H9 (cell line): Measurements from ENCODE around the gene C1RL. TPM values are rescaled to one million over a fixed set of nuclear protein-coding genes. Genes with fewer than 3 reads are reported as not detected.

Source experiments
- DNase-seq: peaks from one replicate; pipeline ENCODE4 v3.0.0-alpha.2; 2017
- H2AFZ ChIP-seq: one replicate; pipeline ENCODE4 v1.6.1; 2013; ENCODE audit warnings: mild to moderate bottlenecking, low read length, control low read depth, moderate library complexity
- H2AK5ac ChIP-seq: 2 replicates; pipeline ENCODE4 v1.6.1; 2013; ENCODE audit warnings: low read length, control low read depth, mixed read lengths; ENCODE audit not compliant: insufficient read length
- H2BK120ac ChIP-seq: one replicate; pipeline ENCODE4 v1.6.1; 2013; ENCODE audit warnings: low read depth, mild to moderate bottlenecking, low read length, control low read depth, inconsistent platforms; ENCODE audit not compliant: poor library complexity, severe bottlenecking
- H2BK12ac ChIP-seq: 2 replicates; pipeline ENCODE4 v1.6.1; 2013; ENCODE audit warnings: low read length, control low read depth, mixed read lengths, low read depth; ENCODE audit not compliant: insufficient read length
- H2BK15ac ChIP-seq: 2 replicates; pipeline ENCODE4 v1.6.1; 2013; ENCODE audit warnings: low read depth, low read length, control low read depth
- H2BK20ac ChIP-seq: one replicate; pipeline ENCODE4 v1.6.1; 2013; ENCODE audit warnings: low read depth, mild to moderate bottlenecking, low read length, control low read depth, inconsistent platforms; ENCODE audit not compliant: poor library complexity, severe bottlenecking
- H2BK5ac ChIP-seq: 2 replicates; pipeline ENCODE4 v1.6.1; 2013; ENCODE audit warnings: low read length, control low read depth, mixed read lengths; ENCODE audit not compliant: insufficient read length
- H3K14ac ChIP-seq: 2 replicates; pipeline ENCODE4 v1.6.1; 2013; ENCODE audit warnings: low read length, control low read depth; ENCODE audit not compliant: insufficient read depth
- H3K18ac ChIP-seq: 2 replicates; pipeline ENCODE4 v1.6.1; 2013; ENCODE audit warnings: low read depth, mild to moderate bottlenecking, mixed read lengths, low read length, control low read depth; ENCODE audit not compliant: insufficient read length
- H3K23ac ChIP-seq: 2 replicates; pipeline ENCODE4 v1.6.1; 2013; ENCODE audit warnings: low read length, control low read depth, mixed read lengths, low read depth; ENCODE audit not compliant: insufficient read length
- H3K23me2 ChIP-seq: 2 replicates; pipeline ENCODE4 v1.6.1; 2013; ENCODE audit warnings: low read depth, mild to moderate bottlenecking, mixed read lengths, low read length, control low read depth; ENCODE audit not compliant: insufficient read length, poor library complexity, severe bottlenecking
- H3K27ac ChIP-seq: 2 replicates; pipeline ENCODE4 v1.5.1; 2013; ENCODE audit warnings: low read length, control low read depth, mixed read lengths, low read depth; ENCODE audit not compliant: insufficient read length
- H3K27me3 ChIP-seq: 2 replicates; pipeline ENCODE4 v1.6.1; 2013; ENCODE audit warnings: low read length, control low read depth, inconsistent platforms; ENCODE audit not compliant: insufficient read depth
- H3K4ac ChIP-seq: 2 replicates; pipeline ENCODE4 v1.6.1; 2013; ENCODE audit warnings: low read depth, mild to moderate bottlenecking, control low read depth, inconsistent platforms, low read length, moderate library complexity
- H3K4me1 ChIP-seq: 2 replicates; pipeline ENCODE4 v1.6.1; 2013; ENCODE audit warnings: low read length, control low read depth, inconsistent platforms; ENCODE audit not compliant: insufficient read depth
- H3K4me2 ChIP-seq: 2 replicates; pipeline ENCODE4 v1.6.1; 2013; ENCODE audit warnings: low read length, control low read depth, mixed read lengths; ENCODE audit not compliant: insufficient read length, insufficient read depth
- H3K56ac ChIP-seq: 2 replicates; pipeline ENCODE4 v1.6.1; 2013; ENCODE audit warnings: low read depth, mild to moderate bottlenecking, mixed read lengths, low read length, control low read depth; ENCODE audit not compliant: insufficient read length
- H3K79me1 ChIP-seq: 2 replicates; pipeline ENCODE4 v1.6.1; 2013; ENCODE audit warnings: low read depth, mild to moderate bottlenecking, moderate library complexity, low read length, control low read depth, inconsistent platforms; ENCODE audit not compliant: insufficient read depth, poor library complexity, severe bottlenecking
- H3K79me2 ChIP-seq: 2 replicates; pipeline ENCODE4 v1.6.1; 2013; ENCODE audit warnings: low read length, control low read depth, inconsistent platforms; ENCODE audit not compliant: insufficient read depth
- H3K9ac ChIP-seq: 2 replicates; pipeline ENCODE4 v1.6.1; 2013; ENCODE audit warnings: low read length, control low read depth, mixed read lengths; ENCODE audit not compliant: insufficient read length; ENCODE audit errors: extremely low read depth
- H3K9me3 ChIP-seq: one replicate; pipeline ENCODE4 v1.6.1; 2013; ENCODE audit warnings: low read depth, low read length, inconsistent platforms; ENCODE audit not compliant: control insufficient read depth
- H3T11ph ChIP-seq: one replicate; pipeline ENCODE4 v1.6.1; 2013; ENCODE audit warnings: mild to moderate bottlenecking, low read length, control low read depth, inconsistent platforms
- H4K20me1 ChIP-seq: one replicate; pipeline ENCODE4 v1.6.1; 2013; ENCODE audit not compliant: control insufficient read depth, insufficient read length, insufficient read depth
- H4K5ac ChIP-seq: 2 replicates; pipeline ENCODE4 v1.6.1; 2013; ENCODE audit warnings: low read depth, mild to moderate bottlenecking, mixed read lengths, low read length, control low read depth; ENCODE audit not compliant: insufficient read length
- H4K8ac ChIP-seq: replicated peaks from 2 replicates; pipeline ENCODE4 v1.6.1; 2013; ENCODE audit warnings: low read length, control low read depth, mixed read lengths, low read depth; ENCODE audit not compliant: insufficient read length
- H4K91ac ChIP-seq: 2 replicates; pipeline ENCODE4 v1.6.1; 2013; ENCODE audit warnings: low read depth, mild to moderate bottlenecking, moderate library complexity, mixed read lengths, low read length, control low read depth; ENCODE audit not compliant: insufficient read length
- H3K27ac Mint-ChIP-seq, 3 experiments: 2 replicates in 2 of 3; 3 replicates in 1 of 3; pipeline ENCODE4 v1.8.0; 2020 to 2021; ENCODE audit warnings: mixed read lengths in 3 of 3, mild to moderate bottlenecking in 1 of 3, moderate library complexity in 1 of 3
- H3K27me3 Mint-ChIP-seq: 2 replicates; pipeline ENCODE4 v1.8.0; 2021; ENCODE audit warnings: low read depth, mild to moderate bottlenecking, moderate library complexity, mixed read lengths
- H3K36me3 Mint-ChIP-seq, 3 experiments: 2 replicates in 2 of 3; 3 replicates in 1 of 3; pipeline ENCODE4 v1.8.0; 2020 to 2021; ENCODE audit warnings: low read depth in 3 of 3, mixed read lengths in 3 of 3; ENCODE audit not compliant: insufficient read depth in 1 of 3
- H3K4me1 Mint-ChIP-seq, 2 experiments: 2 replicates each; pipeline ENCODE4 v1.8.0; 2020; ENCODE audit warnings: mixed read lengths in 2 of 2
- H3K4me3 Mint-ChIP-seq, 2 experiments: 2 replicates in 1 of 2; 3 replicates in 1 of 2; pipeline ENCODE4 v1.8.0; 2020 to 2021; ENCODE audit warnings: mild to moderate bottlenecking in 2 of 2, mixed read lengths in 2 of 2, moderate library complexity in 1 of 2
- H3K9me3 Mint-ChIP-seq, 2 experiments: 2 replicates in 1 of 2; 3 replicates in 1 of 2; pipeline ENCODE4 v1.8.0; 2020; ENCODE audit warnings: mild to moderate bottlenecking in 2 of 2, mixed read lengths in 2 of 2, moderate library complexity in 1 of 2
- CTCF ChIP-seq: fragments of 200-600 bp; sonication (generic); conservative IDR thresholded peaks from 3 replicates; pipeline ENCODE4 v1.8.0; 2021; ENCODE audit warnings: antibody characterized with exemption, mild to moderate bottlenecking
- WGBS: extraction: QIAGEN DNeasy Blood & Tissue Kit; methylation state at CpG from one replicate; pipeline ENCODE4 v1.1.7; 2013; ENCODE audit warnings: missing lambda C conversion rate, low lambda C conversion rate, mixed read lengths; ENCODE audit not compliant: insufficient read length; ENCODE audit errors: extremely low coverage; 5-methylcytosine and 5-hydroxymethylcytosine counted together
- total RNA-seq: library from RNA; stranded (reverse); gene quantifications from 2 replicates; pipeline ENCODE4 v1.2.1, GENCODE V29; 2021

C1RL gene
- total RNA-seq, 1 experiment from 2014 or later: 15.1 TPM

- DNase-seq: no peak
- H3K4me1 Mint-ChIP-seq: peaks cover 3 to 4% of the 10 kb centered on the region in 2 experiments; a peak in 3 of 4 replicates
- H3K27me3 Mint-ChIP-seq: no peaks in the 10 kb centered on the region
- no peaks in the 10 kb centered on the region for H3K79me1 ChIP-seq
- H4K8ac ChIP-seq: no peak overlapping the region
- H2AK5ac ChIP-seq: no peak overlapping the region
- no peak overlapping the region for H3T11ph ChIP-seq
- H2BK15ac ChIP-seq: no peak overlapping the region
- no peaks in the 10 kb centered on the region for H3K79me2 ChIP-seq
- peaks cover 0 to 5% of the 10 kb centered on the region in 2 experiments; a peak in 2 of 5 replicates for H3K9me3 Mint-ChIP-seq
- H4K91ac ChIP-seq: no peak overlapping the region
- H3K27ac Mint-ChIP-seq: no peak overlapping the region
- H3K4me3 Mint-ChIP-seq: no peak overlapping the region
- no peak overlapping the region for H3K4ac ChIP-seq
- no peak overlapping the region for H4K5ac ChIP-seq
- TF ChIP-seq CTCF: no peak
- no peak overlapping the region for H3K14ac ChIP-seq
- H2BK5ac ChIP-seq: no peak overlapping the region
- H3K9ac ChIP-seq: no peak overlapping the region
- no peaks in the 10 kb centered on the region for H3K27me3 ChIP-seq
- H3K4me2 ChIP-seq: no peak overlapping the region
- H2BK120ac ChIP-seq: no peak overlapping the region
- no peak overlapping the region for H2BK20ac ChIP-seq
- H3K9me3 ChIP-seq: no peaks in the 10 kb centered on the region
- no peaks in the 10 kb centered on the region for H3K36me3 Mint-ChIP-seq
- H4K20me1 ChIP-seq: no peaks in the 10 kb centered on the region
- no peak overlapping the region for H2AFZ ChIP-seq
- WGBS: no CpG with 5 or more reads among the region's 9 CpGs
- no peaks in the 10 kb centered on the region for H3K4me1 ChIP-seq
- no peaks in the 10 kb centered on the region for H3K23me2 ChIP-seq
- H3K56ac ChIP-seq: no peak overlapping the region
- H2BK12ac ChIP-seq: no peak overlapping the region
- no peak overlapping the region for H3K18ac ChIP-seq
- H3K27ac ChIP-seq: no peak overlapping the region
- H3K23ac ChIP-seq: no peak overlapping the region
Measured at GRCh38 chr12:7045913-7046312, 63.1 kb downstream of the C1RL start.

Other genes with a start within 250 kb of the C1RL start
- 1,177 and 1,211 TPM in 2 replicates for gene TPI1, start 241.7 kb downstream of the C1RL start, total RNA-seq
- gene SPSB2, start 235.9 kb downstream of the C1RL start, total RNA-seq: 13.7 and 16.3 TPM in 2 replicates
- 2.1 and 2.6 TPM in 2 replicates for gene LRRC23, start 204.4 kb downstream of the C1RL start, total RNA-seq
- gene ENO2, start 194.6 kb downstream of the C1RL start, total RNA-seq: 165 and 166 TPM in 2 replicates
- gene ATN1, start 181.3 kb downstream of the C1RL start, total RNA-seq: 97.9 and 103 TPM in 2 replicates
- not detected in 2 replicates for gene RNU7-1, start 165.4 kb downstream of the C1RL start, total RNA-seq
- gene C12orf57, start 165.2 kb downstream of the C1RL start, total RNA-seq: 195 TPM in 2 replicates
- 18.2 and 19.8 TPM in 2 replicates for gene PTPN6, start 157.9 kb downstream of the C1RL start, total RNA-seq
- 370 and 383 TPM in 2 replicates for gene PHB2, start 138.6 kb downstream of the C1RL start, total RNA-seq
- gene EMG1, start 138.3 kb downstream of the C1RL start, total RNA-seq: 62.7 and 67.4 TPM in 2 replicates
- gene LPCAT3, start 90.7 kb downstream of the C1RL start, total RNA-seq: 45.0 and 47.7 TPM in 2 replicates
- 3.4 and 4.2 TPM in 2 replicates for gene C1S, start 48.5 kb downstream of the C1RL start, total RNA-seq
- 11.4 and 11.5 TPM in 2 replicates for gene C1R, start 16.8 kb downstream of the C1RL start, total RNA-seq
- 2.1 and 2.7 TPM in 2 replicates for gene RBP5, start 19.7 kb upstream of the C1RL start, total RNA-seq
- 25.0 and 26.2 TPM in 2 replicates for gene CLSTN3, start 21.2 kb upstream of the C1RL start, total RNA-seq
- gene PEX5, start 80.5 kb upstream of the C1RL start, total RNA-seq: 38.1 and 40.5 TPM in 2 replicates
- not detected in 2 replicates for gene ACSM4, start 194.9 kb upstream of the C1RL start, total RNA-seq